Lung microvascular endothelial cell (primary cell): Measurements from ENCODE around the gene SH3GL1. TPM values are rescaled to one million over a fixed set of nuclear protein-coding genes. Genes with fewer than 3 reads are reported as not detected.
"Not testable (repeated sequence)": the region's sequence is repeated elsewhere in the genome, so short reads cannot be mapped to it uniquely, and the experiment has no call there.

Experiments
- DNase-seq, 2 donors: peaks; one replicate each; pipeline versions ENCODE4 v3.0.0 to v3.0.0-alpha.2; 2010; ENCODE audit warnings: low read depth in 2 of 2
- total RNA-seq: library from RNA; depleted of rRNA; stranded (reverse); fragments of >200 nt; gene quantifications from 2 replicates; pipeline ENCODE4 v1.2.1, GENCODE V29; 2014

Gene SH3GL1
- total RNA-seq, 1 donor from 2014 or later: 41.9 TPM

DNA sequence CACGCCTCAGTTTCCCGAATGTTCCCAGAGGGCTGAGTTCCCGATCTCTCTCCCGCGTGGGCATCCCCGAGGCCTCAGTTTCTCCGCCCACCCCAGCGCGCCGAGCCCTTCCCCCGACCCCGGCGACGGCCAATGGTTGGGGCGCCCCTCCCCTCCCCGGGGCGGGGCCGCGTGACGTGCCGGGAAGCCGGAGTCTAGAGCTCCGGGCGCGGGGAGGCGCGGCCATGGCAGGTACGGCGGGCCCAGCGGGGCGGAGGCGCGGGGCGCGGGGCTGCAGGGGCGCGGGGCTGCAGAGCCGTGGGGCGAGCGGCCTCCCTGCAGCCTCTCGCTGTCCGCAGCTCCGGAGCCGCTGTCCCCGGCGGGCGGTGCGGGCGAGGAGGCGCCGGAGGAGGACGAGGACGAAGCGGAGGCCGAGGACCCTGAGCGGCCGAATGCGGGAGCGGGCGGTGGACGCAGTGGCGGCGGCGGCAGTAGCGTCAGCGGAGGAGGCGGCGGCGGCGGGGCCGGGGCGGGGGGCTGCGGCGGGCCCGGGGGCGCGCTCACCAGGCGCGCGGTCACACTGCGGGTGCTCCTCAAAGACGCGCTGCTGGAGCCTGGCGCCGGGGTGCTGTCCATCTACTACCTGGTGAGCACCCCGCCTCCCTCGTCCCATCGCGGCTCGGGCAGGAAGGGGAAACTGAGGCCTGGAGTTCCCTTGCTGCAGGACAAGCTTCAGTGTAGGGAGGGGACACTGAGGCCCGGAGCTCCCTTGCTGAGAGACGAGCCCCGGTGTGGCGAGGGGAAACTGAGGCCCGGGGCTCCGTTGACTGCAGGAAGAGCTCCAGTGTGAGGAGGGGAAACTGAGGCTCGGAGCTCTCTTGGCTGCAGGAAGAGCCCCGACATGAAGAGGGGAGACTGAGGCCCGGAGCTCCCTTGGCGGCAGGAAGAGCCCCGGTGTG lies 56.7 kb downstream of the SH3GL1 start, which contains the start of gene MPND:
Gene MPND, plus strand, starts transcription at position 193 of the 938 bp plus-strand sequence. Its CDS starts 32 bp downstream, at position 225.
- peak; percentile 83 to 91 for DNase-seq

DNA sequence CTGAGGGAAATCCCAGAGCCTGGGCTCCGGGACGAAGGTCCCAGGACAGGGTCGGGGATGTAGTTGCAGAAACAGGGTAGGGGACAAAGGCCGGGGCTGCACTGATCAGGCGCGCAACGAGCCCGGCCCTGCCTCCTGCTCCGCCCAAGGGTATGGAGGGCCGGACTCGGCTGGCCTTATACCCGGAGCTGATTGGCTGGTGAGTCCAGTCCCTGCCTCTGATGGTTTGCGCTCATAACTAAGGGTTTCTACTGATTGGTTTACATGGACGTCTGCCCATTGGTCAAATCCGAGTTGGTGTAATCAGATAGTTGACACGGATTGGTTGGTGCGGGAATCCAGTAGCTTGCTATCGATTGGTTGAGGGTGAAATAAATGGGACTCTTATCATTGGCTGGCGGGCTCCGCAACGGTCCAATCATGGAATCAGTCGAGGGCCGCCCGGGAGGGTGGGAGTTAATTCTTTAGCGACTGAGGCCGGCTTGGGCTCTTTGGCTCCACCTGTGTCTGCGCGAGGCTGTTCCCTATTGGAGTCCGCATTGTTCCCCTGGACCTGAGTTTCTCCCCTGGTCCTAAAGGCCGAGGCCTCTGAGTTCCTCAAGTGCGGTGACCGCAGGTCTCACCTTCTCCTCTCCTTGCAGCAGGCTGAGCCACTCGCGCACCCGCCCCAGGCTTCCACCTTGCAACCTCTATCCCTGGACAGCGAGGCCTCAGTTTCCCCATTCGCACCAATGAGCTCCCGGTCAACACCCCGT lies 57.6 kb downstream of the SH3GL1 start:
- peak; percentile 100 for DNase-seq

GRCh38 chr19:4342314-4342614 lies 58.1 kb downstream of the SH3GL1 start:
- no peak for DNase-seq

GRCh38 chr19:4338441-4339355 lies 61.6 kb downstream of the SH3GL1 start, which contains the start of gene STAP2:
Gene STAP2, minus strand, starts transcription at chr19:4338827. Its CDS starts 74 bp downstream, at chr19:4338753.
- peak; percentile 32 to 57 for DNase-seq

- peak; percentile 40 to 66 for DNase-seq
These were observed 62.4 kb downstream of the SH3GL1 start for GRCh38 chr19:4337906-4338440.

- no peak for DNase-seq
These were observed 65.3 kb downstream of the SH3GL1 start for GRCh38 chr19:4334929-4335570.

GRCh38 chr19:4329858-4330257 lies 70.5 kb downstream of the SH3GL1 start:
- DNase-seq: no peak

GRCh38 chr19:4328991-4329681 lies 71.2 kb downstream of the SH3GL1 start:
- not testable (repeated sequence) for DNase-seq

GRCh38 chr19:4328243-4328990 lies 71.9 kb downstream of the SH3GL1 start:
- DNase-seq: peak; percentile 97 to 98

DNA sequence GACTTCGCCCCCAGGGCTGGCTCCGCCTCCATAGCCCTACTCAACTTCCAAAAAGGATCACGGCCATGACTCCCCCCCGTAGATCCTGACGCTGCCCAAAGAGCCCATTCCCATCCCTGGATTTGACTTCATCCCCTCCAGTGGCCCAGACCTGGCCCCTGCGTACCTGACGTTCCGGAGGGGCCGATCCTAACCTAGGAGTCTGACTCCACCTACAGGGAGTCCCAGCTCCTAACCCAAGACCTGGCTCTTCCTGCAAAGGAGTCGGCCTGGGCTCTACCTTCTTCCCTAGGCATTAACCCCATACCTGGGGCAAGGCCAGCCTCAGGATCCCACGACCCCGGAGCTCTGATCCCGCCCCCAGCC lies 72.5 kb downstream of the SH3GL1 start:
- no peak for DNase-seq

DNA sequence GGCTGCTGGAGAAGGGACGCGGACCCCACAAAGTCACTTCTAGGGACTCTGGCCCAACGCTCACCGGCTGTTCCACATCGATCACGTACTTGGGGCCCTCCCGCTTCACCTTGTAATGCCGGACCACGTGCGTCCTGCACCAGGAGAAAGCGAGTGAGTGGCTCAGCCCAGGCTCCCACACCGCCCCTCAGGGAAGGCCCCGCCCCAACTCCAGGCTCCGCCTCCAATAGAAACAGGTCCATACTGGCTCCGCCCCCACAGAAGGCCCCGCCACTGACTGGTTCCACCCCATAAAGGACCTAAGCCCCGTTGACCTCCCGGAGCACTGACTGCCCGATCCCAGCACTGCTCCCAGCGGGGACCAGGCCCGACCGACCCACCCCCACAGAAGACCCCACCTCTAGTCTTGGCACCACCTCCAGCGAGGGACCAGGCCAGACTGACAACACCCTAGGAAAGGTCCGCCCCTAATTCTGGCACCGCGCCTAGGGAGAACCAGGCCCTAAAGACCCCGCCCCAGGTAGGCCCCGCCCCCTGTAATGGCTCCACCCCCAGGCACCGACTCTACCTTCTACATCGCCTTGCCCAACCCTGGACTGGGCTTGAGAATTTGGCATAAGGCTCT lies 73.0 kb downstream of the SH3GL1 start:
- DNase-seq: peak; percentile 52 to 65

DNA sequence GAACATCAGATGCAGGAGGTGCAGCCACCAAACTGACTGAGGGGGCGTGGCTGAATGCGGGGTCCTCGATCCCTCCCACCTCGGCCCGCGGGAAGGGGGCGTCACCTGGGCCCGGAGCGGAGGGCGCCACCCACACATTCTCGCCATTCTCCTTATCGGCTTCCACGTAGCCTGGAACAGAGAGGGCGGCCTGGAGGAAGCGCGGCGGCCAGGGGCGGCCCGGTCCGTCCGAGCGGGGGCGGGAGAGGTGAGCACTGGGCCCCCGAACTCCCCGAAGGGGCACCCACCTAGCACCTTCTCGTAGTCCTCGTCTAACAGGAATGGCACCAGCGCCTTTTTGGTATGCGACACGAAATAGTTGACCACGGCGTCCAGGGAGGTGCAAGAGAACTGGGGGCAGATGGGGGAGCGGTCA lies 73.5 kb downstream of the SH3GL1 start:
- no peak for DNase-seq

DNA sequence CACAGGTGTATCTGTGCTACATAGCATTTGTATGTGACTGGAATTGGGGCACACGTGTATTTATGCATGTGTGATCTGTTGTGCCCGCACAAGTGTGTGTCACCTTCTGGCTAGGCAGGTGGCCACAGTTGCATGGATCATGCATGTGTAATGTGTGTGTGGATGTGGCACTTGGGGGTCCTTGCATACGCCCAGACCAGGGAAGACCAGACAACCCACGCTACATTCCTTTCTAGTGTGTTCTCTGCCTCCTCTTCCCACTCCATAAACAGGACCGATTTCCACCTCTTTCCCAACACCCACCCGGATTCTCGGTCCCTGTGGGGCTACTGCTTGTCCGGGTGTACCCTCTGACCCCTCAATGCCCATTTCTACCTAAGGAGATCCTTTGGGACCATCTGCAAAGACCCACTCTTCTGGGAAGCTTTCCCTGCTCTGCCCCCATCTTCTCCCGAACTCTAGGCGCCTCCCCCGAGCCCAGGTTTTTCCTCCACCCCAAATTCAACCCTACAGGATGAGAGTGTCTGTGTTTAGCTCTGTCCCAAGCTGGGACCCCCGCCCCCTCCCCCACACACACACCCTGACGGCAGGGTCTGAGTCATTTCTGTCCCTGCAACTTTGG lies 74.0 kb downstream of the SH3GL1 start:
- DNase-seq: no peak

- no peak for DNase-seq
These were observed 76.1 kb downstream of the SH3GL1 start for GRCh38 chr19:4324228-4324627.

GRCh38 chr19:4323692-4324091 lies 76.7 kb downstream of the SH3GL1 start:
- DNase-seq: no peak

DNA sequence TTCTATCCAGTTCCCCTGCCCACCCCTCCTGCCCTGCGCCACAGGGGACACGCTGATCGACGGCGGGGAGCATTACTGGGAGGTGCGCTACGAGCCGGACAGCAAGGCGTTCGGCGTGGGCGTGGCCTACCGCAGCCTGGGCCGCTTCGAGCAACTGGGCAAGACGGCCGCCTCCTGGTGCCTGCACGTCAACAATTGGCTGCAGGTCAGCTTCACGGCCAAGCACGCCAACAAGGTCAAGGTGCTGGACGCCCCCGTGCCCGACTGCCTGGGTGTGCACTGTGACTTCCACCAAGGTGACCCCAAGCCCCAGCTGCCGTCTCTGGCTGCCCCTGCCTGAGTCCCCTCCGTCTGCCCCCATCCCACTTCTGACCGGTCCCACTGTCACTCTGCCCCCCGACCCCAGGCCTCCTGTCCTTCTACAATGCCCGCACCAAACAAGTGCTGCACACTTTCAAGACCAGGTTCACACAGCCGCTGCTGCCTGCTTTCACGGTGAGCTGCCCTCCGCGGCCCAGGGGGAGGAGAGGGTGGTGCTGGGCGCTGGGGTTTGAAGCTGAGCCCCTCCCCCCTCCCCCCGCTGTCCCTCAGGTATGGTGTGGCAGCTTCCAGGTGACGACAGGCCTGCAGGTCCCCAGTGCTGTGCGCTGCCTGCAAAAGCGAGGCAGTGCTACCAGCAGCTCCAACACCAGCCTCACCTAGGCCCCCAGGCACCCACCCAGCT lies 77.2 kb downstream of the SH3GL1 start:
- no peak for DNase-seq

DNA sequence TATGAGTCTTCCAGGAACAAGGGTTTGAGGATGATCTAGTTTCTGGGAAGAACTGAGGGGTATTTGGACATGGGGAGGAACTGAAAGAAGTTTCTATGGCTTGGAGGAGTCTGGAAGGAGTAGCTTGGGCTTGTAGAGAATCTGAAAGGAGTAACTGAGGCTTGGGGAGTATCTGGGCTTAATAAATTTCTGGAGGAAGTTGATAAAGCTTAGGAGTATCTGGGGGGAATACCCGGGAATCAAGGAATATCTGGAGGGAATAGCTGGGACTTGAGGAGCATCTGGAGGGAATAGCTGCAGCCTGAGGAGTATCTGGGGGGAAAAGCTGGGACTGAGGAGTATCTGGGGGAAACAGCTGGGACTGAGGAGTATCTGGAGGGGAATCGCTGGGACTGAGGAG lies 79.9 kb downstream of the SH3GL1 start:
- no peak for DNase-seq
